Body of pancreas (tissue), 4 donors: ENCODE results near the gene OSBPL5. TPM values are rescaled to one million over a fixed set of nuclear protein-coding genes. Genes with fewer than 3 reads are reported as not detected.

ENCODE experiments used
- ATAC-seq: fragments of 150-250 bp; one replicate; pipeline ENCODE4 v1.9.1; 2016
- DNase-seq, 4 donors: peaks; one replicate each; pipeline ENCODE4 v3.0.0-alpha.2; 2019
- H3K27ac ChIP-seq, 4 donors: fragments of 200-600 bp; sonication (generic); 1 replicate in 3 of 4; 2 replicates in 1 of 4; pipeline versions ENCODE4 v1.5.1 to v1.6.1; 2016 to 2019; ENCODE audit warnings: mild to moderate bottlenecking in 1 of 4, mixed read lengths in 1 of 4, moderate library complexity in 1 of 4
- H3K27me3 ChIP-seq, 2 donors: fragments of 200-600 bp; sonication (generic); one replicate each; pipeline ENCODE4 v1.6.0; 2016; ENCODE audit warnings: mild to moderate bottlenecking in 1 of 2
- H3K36me3 ChIP-seq, 2 donors: fragments of 200-600 bp; sonication (generic); replicated peaks in 1 of 2; 2 replicates each; pipeline ENCODE4 v1.5.1; 2016; ENCODE audit warnings: low read depth in 2 of 2; ENCODE audit not compliant: insufficient read depth in 1 of 2
- H3K4me1 ChIP-seq: fragments of 200-600 bp; sonication (generic); one replicate; pipeline ENCODE4 v1.6.0; 2016
- H3K4me3 ChIP-seq, 2 donors: fragments of 200-600 bp; sonication (generic); 1 replicate in 1 of 2; 2 replicates in 1 of 2; pipeline ENCODE4 v1.5.1; 2016 to 2019
- H3K9me3 ChIP-seq, 3 donors: fragments of 200-600 bp; sonication (generic); 1 replicate in 2 of 3; 2 replicates in 1 of 3; pipeline ENCODE4 v1.5.1; 2016
- POLR2A ChIP-seq, 3 donors: fragments of 450-650 bp; IDR thresholded peaks; one replicate each; pipeline ENCODE4 v1.6.1; 2016; ENCODE audit warnings: antibody characterized with exemption in 3 of 3, mild to moderate bottlenecking in 2 of 3
- WGBS, 2 donors: methylation state at CpG; one replicate each; pipeline ENCODE4 v1.1.5; 2017; 5-methylcytosine and 5-hydroxymethylcytosine counted together
- intact Hi-C: fragments of 100-400 bp; cut with DNase I; formaldehyde crosslinking; loops from one replicate; pipeline ENCODE4 v1.15.1; 2023
- total RNA-seq, 2 donors: library from RNA; depleted of rRNA; stranded (reverse); fragments of >200 nt; gene quantifications; one replicate each; pipeline ENCODE4 v1.1.0, GENCODE V29; 2016
- TF ChIP-seq, protein P1 (sequence below), 7 experiments: fragments of 450-650 bp in 4 of 7; fragments of 200-600 bp in 3 of 7; sonication (generic) in 3 of 7; IDR thresholded peaks; one replicate each; pipeline ENCODE4 v1.5.1; 2016 to 2019; ENCODE audit warnings: antibody characterized with exemption in 7 of 7

Gene OSBPL5
- total RNA-seq, 2 donors from 2014 or later, result 22.3 to 62.0 TPM

DNA sequence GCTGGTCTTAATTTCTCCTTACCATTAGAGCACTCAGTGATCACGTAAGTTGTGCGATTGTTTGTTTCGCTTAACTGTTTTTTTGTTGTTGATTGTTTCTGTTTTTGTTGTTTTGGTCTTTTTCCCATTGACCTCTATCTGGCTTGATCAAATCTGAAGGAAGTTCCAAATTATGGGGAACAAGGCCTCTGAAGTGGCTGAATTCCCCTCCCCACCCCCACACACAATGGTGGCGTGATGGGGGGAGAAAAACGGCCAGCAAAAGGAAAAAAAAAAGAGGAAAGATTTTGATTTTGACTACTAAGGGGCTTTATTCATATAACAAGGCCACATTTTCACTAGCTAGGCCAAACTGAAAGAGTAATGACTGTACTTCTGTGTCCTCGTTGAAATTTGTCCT is 53.6 kb downstream of the OSBPL5 start:
- Histone ChIP-seq H3K27ac (no peak overlapping the region), H3K27me3 (no peaks in the 10 kb centered on the region), H3K36me3 (no peaks in the 10 kb centered on the region), H3K9me3 (no peaks in the 10 kb centered on the region), H3K4me1 (no peaks in the 10 kb centered on the region), H3K4me3 (no peak overlapping the region)
- DNase-seq (no peak), ATAC-seq (no peak)
- intact Hi-C loops, result no loop called here
- 81 to 89% methylated on average over 6 of the region's 6 CpGs for whole genome bisulfite sequencing, 2 donors
- TF ChIP-seq, protein P1, sequence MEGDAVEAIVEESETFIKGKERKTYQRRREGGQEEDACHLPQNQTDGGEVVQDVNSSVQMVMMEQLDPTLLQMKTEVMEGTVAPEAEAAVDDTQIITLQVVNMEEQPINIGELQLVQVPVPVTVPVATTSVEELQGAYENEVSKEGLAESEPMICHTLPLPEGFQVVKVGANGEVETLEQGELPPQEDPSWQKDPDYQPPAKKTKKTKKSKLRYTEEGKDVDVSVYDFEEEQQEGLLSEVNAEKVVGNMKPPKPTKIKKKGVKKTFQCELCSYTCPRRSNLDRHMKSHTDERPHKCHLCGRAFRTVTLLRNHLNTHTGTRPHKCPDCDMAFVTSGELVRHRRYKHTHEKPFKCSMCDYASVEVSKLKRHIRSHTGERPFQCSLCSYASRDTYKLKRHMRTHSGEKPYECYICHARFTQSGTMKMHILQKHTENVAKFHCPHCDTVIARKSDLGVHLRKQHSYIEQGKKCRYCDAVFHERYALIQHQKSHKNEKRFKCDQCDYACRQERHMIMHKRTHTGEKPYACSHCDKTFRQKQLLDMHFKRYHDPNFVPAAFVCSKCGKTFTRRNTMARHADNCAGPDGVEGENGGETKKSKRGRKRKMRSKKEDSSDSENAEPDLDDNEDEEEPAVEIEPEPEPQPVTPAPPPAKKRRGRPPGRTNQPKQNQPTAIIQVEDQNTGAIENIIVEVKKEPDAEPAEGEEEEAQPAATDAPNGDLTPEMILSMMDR (IDR thresholded peaks at IDR 0.05), result no peak
- no peak for TF ChIP-seq POLR2A (IDR thresholded peaks at IDR 0.05)

DNA sequence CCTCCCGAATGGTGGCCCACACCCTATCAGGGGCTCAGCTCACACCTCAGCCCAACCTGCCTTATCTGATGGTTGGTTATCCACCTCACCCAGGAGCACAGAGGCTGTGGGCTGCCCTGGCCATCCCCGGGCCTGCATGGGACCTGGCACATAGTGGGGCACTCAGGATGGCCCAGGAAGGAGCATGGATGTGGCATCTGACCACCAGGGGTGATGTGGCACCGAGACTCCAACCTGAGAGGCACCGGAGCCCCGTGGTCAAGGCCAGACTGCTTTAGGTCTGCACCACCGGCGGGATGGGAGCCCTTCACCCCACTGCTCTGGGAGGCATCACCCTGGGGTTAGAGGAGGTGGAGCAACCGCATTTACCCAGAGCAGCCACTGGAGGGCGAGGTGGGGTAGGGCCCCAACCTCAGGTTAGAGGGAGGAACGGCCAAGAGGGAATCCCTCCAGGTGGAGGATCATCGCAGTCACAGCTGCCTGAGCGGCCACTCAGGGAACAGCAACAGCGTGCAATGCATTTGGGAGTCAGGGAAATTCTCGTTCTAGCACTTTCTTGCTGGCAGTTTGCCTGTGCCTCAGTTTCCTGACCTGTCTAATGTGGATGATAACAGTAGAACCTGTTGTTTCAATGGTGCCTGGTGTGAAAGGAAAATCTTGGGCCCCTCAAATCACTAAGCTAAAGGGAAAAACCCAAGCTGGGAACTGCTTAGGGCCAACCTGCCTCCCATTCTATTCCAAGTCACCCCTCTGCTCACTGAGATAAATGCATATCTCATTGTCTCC is 55.0 kb downstream of the OSBPL5 start:
- WGBS, 2 donors, result 59 to 85% methylated on average over 4 to 14 of the region's 14 CpGs
- intact Hi-C loops, result no loop called here
- ATAC-seq (peak; percentile 67), DNase-seq (peak; percentile 36 to 48 (median 44))
- no peak for TF ChIP-seq POLR2A (IDR thresholded peaks at IDR 0.05)
- TF ChIP-seq, protein P1 (IDR thresholded peaks at IDR 0.05), result peak; percentile 22 to 61 (median 50)
- Histone ChIP-seq H3K27ac (no peak overlapping the region), H3K36me3 (no peaks in the 10 kb centered on the region), H3K4me3 (no peak overlapping the region), H3K9me3 (no peaks in the 10 kb centered on the region), H3K4me1 (no peaks in the 10 kb centered on the region), H3K27me3 (no peaks in the 10 kb centered on the region)

DNA sequence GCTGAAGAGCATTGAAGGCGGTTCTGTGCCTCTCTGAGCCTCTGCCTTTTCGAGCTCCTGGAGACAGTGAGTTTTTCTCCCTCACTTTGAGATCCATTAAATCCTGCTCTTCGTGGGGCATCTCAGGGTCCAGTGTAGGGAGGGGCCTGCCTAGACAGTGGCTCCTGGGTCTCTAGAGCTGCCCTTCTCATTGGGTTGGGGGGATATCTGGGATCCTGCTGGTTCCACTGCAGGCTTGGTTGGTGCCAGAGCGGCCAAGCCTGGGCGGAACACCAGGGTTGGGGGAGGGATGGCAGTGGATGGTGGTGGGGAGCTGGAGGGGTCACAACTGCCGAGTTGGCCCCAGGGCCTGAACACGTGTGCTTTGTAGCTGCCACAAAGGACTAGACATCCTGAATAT is 55.7 kb downstream of the OSBPL5 start:
- intact Hi-C loops, result no loop called here
- H3K36me3 ChIP-seq, result no peaks in the 10 kb centered on the region
- WGBS, 2 donors, result 88 to 93% methylated on average over 3 to 7 of the region's 7 CpGs

DNA sequence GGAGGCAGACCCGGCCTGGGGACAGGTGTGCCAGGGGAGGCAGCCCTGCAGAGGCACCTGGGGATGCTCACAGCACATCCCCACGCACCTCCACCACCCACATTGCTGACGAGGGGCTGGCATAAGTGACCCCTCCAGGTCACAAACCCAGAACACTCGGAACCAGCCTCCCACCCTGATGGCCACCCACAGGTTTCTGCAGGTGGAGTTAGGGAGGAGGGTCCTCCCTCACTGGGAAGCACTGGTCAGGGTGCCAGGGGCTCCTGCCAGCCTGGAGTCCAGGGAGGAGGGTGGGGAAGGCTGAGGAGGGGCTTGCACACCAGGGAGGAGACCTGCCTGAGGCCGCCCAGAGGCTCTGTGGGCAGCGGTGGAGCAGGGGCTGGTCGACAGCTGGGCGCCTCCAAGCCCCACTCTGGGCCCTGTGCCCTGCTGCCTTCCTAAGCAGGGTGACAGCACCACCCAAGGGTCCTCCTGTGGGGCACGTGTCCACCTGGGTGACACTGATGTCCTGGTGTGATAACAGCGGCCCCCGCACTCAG is 56.9 kb downstream of the OSBPL5 start:
- Histone ChIP-seq H3K36me3 (no peaks in the 10 kb centered on the region), H3K27ac (no peak overlapping the region), H3K4me1 (no peaks in the 10 kb centered on the region), H3K4me3 (no peak overlapping the region), H3K9me3 (no peaks in the 10 kb centered on the region), H3K27me3 (no peaks in the 10 kb centered on the region)
- ATAC-seq (no peak), DNase-seq (no peak)
- TF ChIP-seq POLR2A (IDR thresholded peaks at IDR 0.05), result no peak
- TF ChIP-seq, protein P1 (IDR thresholded peaks at IDR 0.05), result no peak
- intact Hi-C loops, result no loop called here
- WGBS, 2 donors, result 69 to 85% methylated on average over 5 to 11 of the region's 11 CpGs

More for the DNA sequence above, 55.7 kb downstream of the OSBPL5 start:
- ATAC-seq (no peak), DNase-seq (no peak)
- no peaks in the 10 kb centered on the region for H3K9me3 ChIP-seq
- no peaks in the 10 kb centered on the region for H3K27me3 ChIP-seq
- H3K4me3 ChIP-seq, result no peak overlapping the region
- no peaks in the 10 kb centered on the region for H3K4me1 ChIP-seq
- no peak for TF ChIP-seq POLR2A (IDR thresholded peaks at IDR 0.05)
- TF ChIP-seq, protein P1 (IDR thresholded peaks at IDR 0.05), result no peak
- no peak overlapping the region for H3K27ac ChIP-seq
